Neural cell (in vitro differentiated cells): ENCODE measurements around the gene CAPN7.

Experiments used
- CTCF ChIP-seq: fragments of 450-650 bp; IDR thresholded peaks from 2 replicates; pipeline ENCODE4 v1.5.1; 2014; ENCODE audit warnings: antibody characterized with exemption, mild to moderate bottlenecking, moderate library complexity; ENCODE audit not compliant: poor library complexity, severe bottlenecking
- EP300 ChIP-seq: fragments of 450-650 bp; conservative IDR thresholded peaks from 2 replicates; pipeline ENCODE4 v1.6.1; 2014; ENCODE audit warnings: antibody characterized with exemption, mild to moderate bottlenecking, moderate library complexity; ENCODE audit not compliant: poor library complexity, severe bottlenecking
- EZH2 ChIP-seq: fragments of 200-600, 300-800 bp; shearing (Covaris generic), sonication (generic); IDR thresholded peaks from 2 replicates; pipeline ENCODE4 v1.6.1; 2014; ENCODE audit warnings: antibody characterized with exemption, low read length, borderline replicate concordance, mild to moderate bottlenecking; ENCODE audit not compliant: insufficient read depth, poor library complexity, severe bottlenecking
- MXI1 ChIP-seq: fragments of 450-650 bp; conservative IDR thresholded peaks from 2 replicates; pipeline ENCODE4 v1.6.1; 2014; ENCODE audit warnings: antibody characterized with exemption, mild to moderate bottlenecking; ENCODE audit not compliant: poor library complexity, severe bottlenecking
- POLR2AphosphoS5 ChIP-seq: IDR thresholded peaks from 2 replicates; pipeline ENCODE4 v1.6.1; 2012
- REST ChIP-seq: IDR thresholded peaks from 2 replicates; pipeline ENCODE4 v1.6.1; 2012; ENCODE audit warnings: borderline replicate concordance
- TAF1 ChIP-seq: IDR thresholded peaks from 2 replicates; pipeline ENCODE4 v1.6.1; 2012; ENCODE audit warnings: low read depth

GRCh38 chr3:15164340-15164739, 41.7 kb upstream of the CAPN7 start:
- TF ChIP-seq POLR2AphosphoS5 = no peak
- no peak for TF ChIP-seq EZH2
- TF ChIP-seq CTCF = no peak
- no peak for TF ChIP-seq EP300
- no peak for TF ChIP-seq MXI1
- no peak for TF ChIP-seq REST
- TF ChIP-seq TAF1 = no peak
